Body of pancreas (tissue), 4 donors: Measurements from ENCODE around the gene SP6.

ENCODE experiments used
- POLR2A ChIP-seq, 3 donors: fragments of 450-650 bp; IDR thresholded peaks; one replicate each; pipeline ENCODE4 v1.6.1; 2016; ENCODE audit warnings: antibody characterized with exemption in 3 of 3, mild to moderate bottlenecking in 2 of 3
- TF ChIP-seq, protein P1 (sequence below), 7 experiments: fragments of 450-650 bp in 4 of 7; fragments of 200-600 bp in 3 of 7; sonication (generic) in 3 of 7; IDR thresholded peaks; one replicate each; pipeline ENCODE4 v1.5.1; 2016 to 2019; ENCODE audit warnings: antibody characterized with exemption in 7 of 7

DNA sequence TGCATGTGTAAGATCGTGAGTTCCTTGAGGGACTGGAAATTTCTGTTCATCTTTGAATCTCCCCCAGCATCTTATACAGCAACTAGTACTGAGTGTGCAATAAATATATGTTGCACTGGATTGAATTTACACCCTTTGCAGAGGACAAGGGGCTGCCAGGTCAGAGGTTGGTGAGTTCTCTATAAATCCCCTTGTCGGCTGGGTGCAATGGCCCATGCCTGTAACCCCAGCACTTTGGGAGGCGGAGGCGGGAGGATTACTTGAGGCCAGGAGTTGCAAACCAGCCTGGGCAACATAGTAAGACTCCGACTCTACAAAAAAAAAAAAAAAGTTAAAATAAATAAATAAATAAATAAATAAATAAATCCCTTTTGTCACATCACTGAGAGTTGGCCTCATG lies 9.4 kb upstream of the SP6 start:
- TF ChIP-seq, protein P1, sequence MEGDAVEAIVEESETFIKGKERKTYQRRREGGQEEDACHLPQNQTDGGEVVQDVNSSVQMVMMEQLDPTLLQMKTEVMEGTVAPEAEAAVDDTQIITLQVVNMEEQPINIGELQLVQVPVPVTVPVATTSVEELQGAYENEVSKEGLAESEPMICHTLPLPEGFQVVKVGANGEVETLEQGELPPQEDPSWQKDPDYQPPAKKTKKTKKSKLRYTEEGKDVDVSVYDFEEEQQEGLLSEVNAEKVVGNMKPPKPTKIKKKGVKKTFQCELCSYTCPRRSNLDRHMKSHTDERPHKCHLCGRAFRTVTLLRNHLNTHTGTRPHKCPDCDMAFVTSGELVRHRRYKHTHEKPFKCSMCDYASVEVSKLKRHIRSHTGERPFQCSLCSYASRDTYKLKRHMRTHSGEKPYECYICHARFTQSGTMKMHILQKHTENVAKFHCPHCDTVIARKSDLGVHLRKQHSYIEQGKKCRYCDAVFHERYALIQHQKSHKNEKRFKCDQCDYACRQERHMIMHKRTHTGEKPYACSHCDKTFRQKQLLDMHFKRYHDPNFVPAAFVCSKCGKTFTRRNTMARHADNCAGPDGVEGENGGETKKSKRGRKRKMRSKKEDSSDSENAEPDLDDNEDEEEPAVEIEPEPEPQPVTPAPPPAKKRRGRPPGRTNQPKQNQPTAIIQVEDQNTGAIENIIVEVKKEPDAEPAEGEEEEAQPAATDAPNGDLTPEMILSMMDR (IDR thresholded peaks at IDR 0.05): no peak
- no peak for TF ChIP-seq POLR2A (IDR thresholded peaks at IDR 0.05)
